GM12878 (cell line): ENCODE measurements around the gene HSP90AA1. TPM values are rescaled to one million over a fixed set of nuclear protein-coding genes. Genes with fewer than 3 reads are reported as not detected.

Source experiments
- ATAC-seq: fragments of 200-7000 bp; cut with Tn5 transposase; 3 replicates; pipeline ENCODE4 v1.9.1; 2020; ENCODE audit warnings: mild to moderate bottlenecking, moderate library complexity
- BruUV-seq: library from RNA; stranded (reverse); fragments of 400-500 nt; replicated peaks from 2 replicates; lab custom pipeline; 2021; lab: Mats Ljungman, UMichigan
- CTCF ChIA-PET: fragments of 300-600 bp; sonication (Branson Sonifier 250); formaldehyde crosslinking; extraction: SDS; loops from one replicate; lab custom pipeline; 2021; ENCODE audit warnings: inconsistent platforms; lab: Yijun Ruan, JAX
- POLR2A ChIA-PET: fragments of 350-600 bp; formaldehyde crosslinking; extraction: SDS; loops from one replicate; lab custom pipeline; 2021; ENCODE audit warnings: inconsistent platforms; lab: Charles Lee
- RAD21 ChIA-PET: fragments of 300-600 bp; sonication (Branson Sonifier 250); formaldehyde crosslinking; loops from one replicate; lab custom pipeline; 2023; ENCODE audit warnings: antibody characterized with exemption; ENCODE audit not compliant: unreplicated experiment; lab: Charles Lee
- SMC1A ChIA-PET: fragments of 300-600 bp; sonication (Branson Sonifier 250); formaldehyde crosslinking; loops from one replicate; lab custom pipeline; 2023; ENCODE audit not compliant: unreplicated experiment, uncharacterized antibody; lab: Charles Lee
- DNase-seq: peaks from one replicate; pipeline ENCODE4 v3.0.0-alpha.2; 2011; ENCODE audit warnings: low read depth, low spot score
- FAIRE-seq: peaks from 3 replicates; lab custom pipeline; 2011; peaks lifted over from hg19 to GRCh38; lab: Jason Lieb, UNC
- H2AFZ ChIP-seq: 2 replicates; pipeline ENCODE4 v1.6.0; 2011; ENCODE audit warnings: low read depth, low read length, control low read depth; ENCODE audit not compliant: control insufficient read depth
- H3K27ac ChIP-seq: 2 replicates; pipeline ENCODE4 v1.5.1; 2011; ENCODE audit warnings: control low read depth; ENCODE audit not compliant: control insufficient read depth, insufficient read depth
- H3K27me3 ChIP-seq, 2 experiments: replicated peaks in 1 of 2; 2 replicates each; pipeline versions ENCODE4 v1.6.0 to v1.6.1; 2011; ENCODE audit warnings: low read length in 1 of 2; ENCODE audit not compliant: control insufficient read depth in 2 of 2, insufficient read depth in 2 of 2
- H3K36me3 ChIP-seq, 2 experiments: 2 replicates each; pipeline ENCODE4 v1.5.1; 2011; ENCODE audit warnings: low read length in 1 of 2; ENCODE audit not compliant: control insufficient read depth in 2 of 2, insufficient read depth in 2 of 2
- H3K4me1 ChIP-seq: 2 replicates; pipeline ENCODE4 v1.6.1; 2011; ENCODE audit warnings: mild to moderate bottlenecking, low read length, moderate library complexity, mixed read lengths; ENCODE audit not compliant: control insufficient read depth, insufficient read depth
- H3K4me2 ChIP-seq: 2 replicates; pipeline ENCODE4 v1.6.0; 2011; ENCODE audit warnings: control low read depth; ENCODE audit not compliant: control insufficient read depth, insufficient read depth
- H3K4me3 ChIP-seq: fragments of 200-600 bp; sonication (generic); 2 replicates; pipeline ENCODE4 v1.5.1; 2016
- H3K79me2 ChIP-seq: 2 replicates; pipeline ENCODE4 v1.6.0; 2011; ENCODE audit warnings: low read length; ENCODE audit not compliant: control insufficient read depth, insufficient read depth
- H3K9ac ChIP-seq: 2 replicates; pipeline ENCODE4 v1.8.0; 2011; ENCODE audit warnings: low read length, control low read depth, mixed read lengths; ENCODE audit not compliant: control insufficient read depth, insufficient read depth
- H3K9me3 ChIP-seq: replicated peaks from 3 replicates; pipeline ENCODE4 v1.5.1; 2011; ENCODE audit warnings: mild to moderate bottlenecking, low read length; ENCODE audit not compliant: control insufficient read depth, insufficient read depth
- H4K20me1 ChIP-seq: 2 replicates; pipeline ENCODE4 v1.6.0; 2011; ENCODE audit not compliant: control insufficient read depth, insufficient read depth
- ASH2L ChIP-seq: fragments of 300-600, 200-600 bp; sonication (generic); IDR thresholded peaks from 2 replicates; pipeline ENCODE4 v1.6.1; 2017; ENCODE audit warnings: low read depth, mild to moderate bottlenecking, borderline replicate concordance
- BHLHE40 ChIP-seq, 2 experiments: fragments of 450-650 bp in 1 of 2; IDR thresholded peaks; 2 replicates each; pipeline ENCODE4 v1.6.1; 2011 to 2017; ENCODE audit warnings: low read depth in 2 of 2, borderline replicate concordance in 1 of 2, improper control_type of control experiment in 1 of 2, low read length in 1 of 2, mild to moderate bottlenecking in 1 of 2
- EZH2 ChIP-seq: IDR thresholded peaks from 2 replicates; pipeline ENCODE4 v1.6.1; 2012; ENCODE audit warnings: low read depth, mild to moderate bottlenecking, control low read depth, inconsistent platforms, low read length, borderline replicate concordance; ENCODE audit not compliant: control insufficient read depth
- FOXM1 ChIP-seq: IDR thresholded peaks from 2 replicates; pipeline ENCODE4 v1.6.1; 2012; ENCODE audit warnings: low read depth, mild to moderate bottlenecking, inconsistent platforms, low read length, moderate library complexity
- LARP7 ChIP-seq: fragments of 450-650 bp; IDR thresholded peaks from 2 replicates; pipeline ENCODE4 v1.6.1; 2017; ENCODE audit warnings: mild to moderate bottlenecking
- MTA3 ChIP-seq: IDR thresholded peaks from 2 replicates; pipeline ENCODE4 v1.6.1; 2012; ENCODE audit warnings: low read length, inconsistent platforms, borderline replicate concordance
- NBN ChIP-seq: fragments of 450-650 bp; IDR thresholded peaks from 2 replicates; pipeline ENCODE4 v1.6.1; 2016
- SIN3A ChIP-seq: IDR thresholded peaks from 2 replicates; pipeline ENCODE4 v1.6.1; 2012; ENCODE audit warnings: low read depth, low read length, improper control_type of control experiment
- SMARCA5 ChIP-seq: fragments of 450-650 bp; IDR thresholded peaks from 2 replicates; pipeline ENCODE4 v1.6.1; 2017; ENCODE audit warnings: mild to moderate bottlenecking
- TBL1XR1 ChIP-seq: IDR thresholded peaks from 2 replicates; pipeline ENCODE4 v1.6.1; 2012; ENCODE audit warnings: low read depth, low read length, improper control_type of control experiment
- TCF3 ChIP-seq: IDR thresholded peaks from 2 replicates; pipeline ENCODE4 v1.6.1; 2012; ENCODE audit warnings: low read depth, mild to moderate bottlenecking, low read length, borderline replicate concordance; ENCODE audit not compliant: insufficient read depth
- ZNF207 ChIP-seq: fragments of 450-650 bp; IDR thresholded peaks from 2 replicates; pipeline ENCODE4 v1.6.1; 2014; ENCODE audit warnings: antibody characterized with exemption, mild to moderate bottlenecking, borderline replicate concordance
- ZSCAN29 ChIP-seq: fragments of 450-650 bp; IDR thresholded peaks from 2 replicates; pipeline ENCODE4 v1.6.1; 2017; ENCODE audit warnings: mild to moderate bottlenecking, moderate library complexity
- WGBS: methylation state at CpG from one replicate; pipeline ENCODE4 v1.1.6; 2016; ENCODE audit warnings: low lambda C conversion rate; ENCODE audit not compliant: insufficient replicate concordance, insufficient coverage; ENCODE audit errors: missing lambda C conversion rate; 5-methylcytosine and 5-hydroxymethylcytosine counted together
- in situ Hi-C: fragments of 300-500 bp; cut with MboI; formaldehyde crosslinking; loops from 9 replicates; pipeline ENCODE4 v1.14.3; 2018; ENCODE audit warnings: mixed read lengths
- intact Hi-C: fragments of 100-400 bp; cut with micrococcal nuclease; formaldehyde crosslinking; loops from one replicate; pipeline ENCODE4 v1.14.2; 2022; ENCODE audit not compliant: unreplicated experiment
- polyA plus RNA-seq, 11 experiments: library from polyadenylated mRNA; depleted of rRNA in 4 of 11; unstranded in 6 of 11; stranded (reverse) in 5 of 11; fragments of >200 nt; fragmentation: Nextera tagmentation in 4 of 11; fragmentation: Illumina TruSeq in 1 of 11; extraction: Ambion mirVana in 4 of 11; extraction: Trizol in 1 of 11; gene quantifications; 1 replicate in 1 of 11; 2 replicates in 10 of 11; pipeline versions ENCODE4 v1.2.1 to v1.2.3, GENCODE V29; 2011 to 2016; ENCODE audit warnings: inconsistent platforms in 2 of 11, missing spikeins in 2 of 11, low read depth in 1 of 11
- total RNA-seq, 4 experiments: library from RNA; depleted of rRNA in 3 of 4; stranded (reverse); fragments of >200 nt in 3 of 4; fragmentation: Illumina TruSeq in 1 of 4; extraction: Trizol in 1 of 4; gene quantifications; 2 replicates each; pipeline versions ENCODE4 v1.2.1 to v1.2.3, GENCODE V29; 2013 to 2021
- TF ChIP-seq, protein P1 (sequence below): IDR thresholded peaks from 2 replicates; pipeline ENCODE4 v1.6.1; 2012; ENCODE audit warnings: low read depth, low read length, improper control_type of control experiment
- TF ChIP-seq, protein P2 (sequence below): fragments of 150-350 bp; IDR thresholded peaks from 2 replicates; pipeline ENCODE4 v1.6.1; 2014; ENCODE audit warnings: mild to moderate bottlenecking, low read depth, low read length

HSP90AA1 gene
- total and polyA plus RNA-seq, 10 of the 15 experiments (the other 5 are each of a cell fraction or from before 2014, with no cell fraction given) = 262 to 1,315 (median 635) TPM

DNA sequence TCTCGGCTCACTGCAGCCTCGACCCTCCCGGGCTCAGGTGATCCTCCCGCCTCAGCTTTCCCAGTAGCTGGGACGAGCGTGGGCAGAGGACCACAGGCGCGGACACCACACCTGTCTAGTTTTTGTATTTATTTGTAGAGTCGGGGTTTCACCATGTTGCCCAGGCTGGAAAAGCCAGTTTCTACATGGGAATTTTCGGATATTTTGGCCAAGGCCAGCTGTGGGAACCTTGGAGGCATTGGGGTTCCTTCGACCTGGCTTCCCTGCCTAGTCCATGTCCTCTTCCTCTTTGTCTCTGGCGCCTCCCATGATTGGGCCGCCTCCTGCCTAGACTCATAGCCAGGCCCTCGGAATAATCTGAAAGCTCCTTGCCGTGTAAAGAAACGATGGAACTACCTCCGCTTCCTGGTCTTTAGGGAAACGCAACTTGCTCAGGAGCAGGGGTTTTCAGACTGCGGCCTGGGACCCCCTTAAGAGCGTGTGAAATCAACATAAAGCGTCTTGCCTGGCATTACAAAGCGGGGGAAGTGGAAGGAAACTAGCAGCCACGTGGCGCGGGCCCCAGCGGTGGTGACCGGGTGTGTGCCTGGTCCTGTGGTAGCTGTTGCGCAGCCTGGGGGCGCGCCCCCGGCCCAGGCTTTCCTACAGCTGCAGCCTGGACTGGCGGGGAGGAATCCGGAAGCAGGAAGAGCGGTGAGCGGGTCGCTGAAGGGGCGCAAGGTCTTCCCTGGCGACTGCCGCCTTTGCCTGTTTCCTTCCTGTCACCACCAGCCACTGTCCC is 1.4 kb upstream of the HSP90AA1 start:
- peak overlapping the region; percentile 98 for H3K4me3 ChIP-seq
- SMC1A ChIA-PET = interaction anchor here (0.6 to 1.7 kb wide), 5 partner anchors 8 to 126 kb away, joined by 3 to 5 read pairs (median 3); partner anchors contain the start of gene DYNC1H1
- peak in 1 of 2 experiments; percentile 54; a peak in 1 of 4 replicates for TF ChIP-seq BHLHE40 (IDR thresholded peaks at IDR 0.05; ENCODE audit: borderline replicate concordance in 1 of 2, low read depth in 2 of 2, low read length in 1 of 2)
- peak; percentile 58; the same call in 1 of the 2 replicates for TF ChIP-seq SIN3A
- 0 out of 2 replicates have a peak, but pooled peaks have one; percentile 24 for TF ChIP-seq ZNF207
- TF ChIP-seq LARP7 = peak; percentile 39; the same call in 1 of the 2 replicates
- TF ChIP-seq ZSCAN29 = no peak
- TF ChIP-seq TCF3 = no peak
- TF ChIP-seq EZH2 = no peak
- TF ChIP-seq TBL1XR1 = no peak
- no peak for TF ChIP-seq ASH2L
- TF ChIP-seq MTA3 = peak; percentile 4; the same call in 1 of the 2 replicates
- peak; percentile 12; the same call in 1 of the 2 replicates for TF ChIP-seq SMARCA5
- peak; percentile 29; the same call in 1 of the 2 replicates for TF ChIP-seq NBN
- no peak for TF ChIP-seq FOXM1
- TF ChIP-seq, protein P1, sequence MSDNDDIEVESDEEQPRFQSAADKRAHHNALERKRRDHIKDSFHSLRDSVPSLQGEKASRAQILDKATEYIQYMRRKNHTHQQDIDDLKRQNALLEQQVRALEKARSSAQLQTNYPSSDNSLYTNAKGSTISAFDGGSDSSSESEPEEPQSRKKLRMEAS = peak; percentile 59; the same call in 1 of the 2 replicates
- TF ChIP-seq, protein P2, sequence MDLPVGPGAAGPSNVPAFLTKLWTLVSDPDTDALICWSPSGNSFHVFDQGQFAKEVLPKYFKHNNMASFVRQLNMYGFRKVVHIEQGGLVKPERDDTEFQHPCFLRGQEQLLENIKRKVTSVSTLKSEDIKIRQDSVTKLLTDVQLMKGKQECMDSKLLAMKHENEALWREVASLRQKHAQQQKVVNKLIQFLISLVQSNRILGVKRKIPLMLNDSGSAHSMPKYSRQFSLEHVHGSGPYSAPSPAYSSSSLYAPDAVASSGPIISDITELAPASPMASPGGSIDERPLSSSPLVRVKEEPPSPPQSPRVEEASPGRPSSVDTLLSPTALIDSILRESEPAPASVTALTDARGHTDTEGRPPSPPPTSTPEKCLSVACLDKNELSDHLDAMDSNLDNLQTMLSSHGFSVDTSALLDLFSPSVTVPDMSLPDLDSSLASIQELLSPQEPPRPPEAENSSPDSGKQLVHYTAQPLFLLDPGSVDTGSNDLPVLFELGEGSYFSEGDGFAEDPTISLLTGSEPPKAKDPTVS = 0 out of 2 replicates have a peak, but pooled peaks have one; percentile 27

More for the DNA sequence above, 1.4 kb upstream of the HSP90AA1 start:
- Histone ChIP-seq H4K20me1 (peaks cover 5% of the 10 kb centered on the region), H3K9ac (peak overlapping the region; percentile 85), H3K27me3 (no peaks in the 10 kb centered on the region), H3K9me3 (no peaks in the 10 kb centered on the region), H2AFZ (peak overlapping the region; percentile 84), H3K4me1 (peaks cover 9% of the 10 kb centered on the region), H3K27ac (peak overlapping the region; percentile 95), H3K36me3 (peaks cover 7 to 22% of the 10 kb centered on the region in 2 experiments), H3K79me2 (peaks cover 50% of the 10 kb centered on the region), H3K4me2 (peak overlapping the region; percentile 98)
- in situ Hi-C loops = no loop called here
- ATAC-seq = peak; percentile 54
- CTCF ChIA-PET = interaction anchor here (0.5 to 2.9 kb wide), 5 partner anchors 10 to 228 kb away, joined by 3 to 25 read pairs (median 6); no protein-coding TSS in a partner anchor
- no peak for FAIRE-seq
- 3% methylated on average over 35 of the region's 39 CpGs for WGBS
- POLR2A ChIA-PET = interaction anchor here (0.6 to 1.5 kb wide), 18 partner anchors 8 to 1246 kb away, joined by 3 to 10 read pairs (median 4); partner anchors contain the start of genes EIF5 and WDR20
- RAD21 ChIA-PET = interaction anchor here (1.0 to 1.7 kb wide), 4 partner anchors 8 to 226 kb away, joined by 3 to 7 read pairs (median 4); no protein-coding TSS in a partner anchor
- intact Hi-C loops = loop anchor here (2.0 to 5.0 kb wide), 3 partner anchors 123 to 326 kb away; partner anchors contain the start of genes DYNC1H1, PPP2R5C and ZNF839
- DNase-seq = peak; percentile 21
- no TSS peak for BruUV-seq
